Natural killer cell treated with Interleukin-12 subunit alpha and Interleukin-12 subunit beta and Interleukin-15 and Interleukin-18, amount 100 ng/mL, for 72 hours (primary cell): ENCODE measurements around the gene IL4I1. TPM values are rescaled to one million over a fixed set of nuclear protein-coding genes. Genes with fewer than 3 reads are reported as not detected.

ENCODE experiments used
- ATAC-seq, 2 donors: fragments of 150-1000 bp; cut with Tn5 transposase in 1 of 2; sonication (Bioruptor Pico), chemical (Tn5 transposase) in 1 of 2; 2 replicates each; pipeline ENCODE4 v1.10.0; 2021
- DNase-seq: peaks from one replicate; pipeline ENCODE4 v3.0.0; 2022; ENCODE audit warnings: low spot score
- H3K27ac Mint-ChIP-seq, 2 donors: 1 replicate in 1 of 2; 2 replicates in 1 of 2; pipeline ENCODE4 v1.8.0; 2022; ENCODE audit warnings: mixed read lengths in 2 of 2, mild to moderate bottlenecking in 1 of 2, moderate library complexity in 1 of 2
- H3K27me3 Mint-ChIP-seq, 2 donors: 1 replicate in 1 of 2; 2 replicates in 1 of 2; pipeline ENCODE4 v1.8.0; 2022; ENCODE audit warnings: mixed read lengths in 2 of 2
- H3K36me3 Mint-ChIP-seq: one replicate; pipeline ENCODE4 v1.8.0; 2022; ENCODE audit warnings: mixed read lengths
- H3K4me1 Mint-ChIP-seq, 2 donors: 1 replicate in 1 of 2; 2 replicates in 1 of 2; pipeline ENCODE4 v1.8.0; 2022; ENCODE audit warnings: low read depth in 2 of 2, mixed read lengths in 2 of 2, mild to moderate bottlenecking in 1 of 2
- H3K4me3 Mint-ChIP-seq: one replicate; pipeline ENCODE4 v1.8.0; 2022; ENCODE audit warnings: mixed read lengths
- H3K9me3 Mint-ChIP-seq: 2 replicates; pipeline ENCODE4 v1.8.0; 2022; ENCODE audit warnings: mixed read lengths
- total RNA-seq, 2 donors: library from RNA; stranded (reverse); gene quantifications; one replicate each; pipeline ENCODE4 v1.2.3, GENCODE V29; 2022

The IL4I1 gene
- total RNA-seq, 2 donors from 2014 or later: 2.4 to 15.1 TPM

GRCh38 chr19:49855676-49856573, 40.8 kb downstream of the IL4I1 start:
- Mint-ChIP-seq H3K4me3 (no peak overlapping the region), H3K27me3 (no peaks in the 10 kb centered on the region), H3K36me3 (no peaks in the 10 kb centered on the region), H3K9me3 (no peaks in the 10 kb centered on the region), H3K4me1 (peaks cover 9% of the 10 kb centered on the region in 2 donors), H3K27ac (peak overlapping the region in 1 of 2 donors; percentile 57)
- no peak for DNase-seq
- ATAC-seq: no peak

GRCh38 chr19:49855277-49855675, 41.4 kb downstream of the IL4I1 start:
- Mint-ChIP-seq H3K9me3 (no peaks in the 10 kb centered on the region), H3K36me3 (no peaks in the 10 kb centered on the region), H3K27me3 (no peaks in the 10 kb centered on the region), H3K4me3 (no peak overlapping the region), H3K4me1 (peaks cover 9 to 11% of the 10 kb centered on the region in 2 donors), H3K27ac (peak overlapping the region in 1 of 2 donors; percentile 57)
- ATAC-seq (no peak), DNase-seq (no peak)

GRCh38 chr19:49854378-49855263, 42.1 kb downstream of the IL4I1 start:
- peaks cover 15 to 17% of the 10 kb centered on the region in 2 donors for H3K4me1 Mint-ChIP-seq
- H3K36me3 Mint-ChIP-seq: no peaks in the 10 kb centered on the region
- H3K4me3 Mint-ChIP-seq: no peak overlapping the region
- no peak for DNase-seq
- no peak for ATAC-seq
- H3K27me3 Mint-ChIP-seq: no peaks in the 10 kb centered on the region
- H3K9me3 Mint-ChIP-seq: no peaks in the 10 kb centered on the region
- no peak overlapping the region for H3K27ac Mint-ChIP-seq

GRCh38 chr19:49853852-49854377, 42.8 kb downstream of the IL4I1 start:
- DNase-seq: no peak
- Mint-ChIP-seq H3K27me3 (no peaks in the 10 kb centered on the region), H3K9me3 (peaks cover 3% of the 10 kb centered on the region)

GRCh38 chr19:49852631-49853126, 44.0 kb downstream of the IL4I1 start:
- peak overlapping the region; percentile 60 to 75 for H3K27ac Mint-ChIP-seq
- H3K4me3 Mint-ChIP-seq: peak overlapping the region; percentile 87
- DNase-seq: no peak
- no peaks in the 10 kb centered on the region for H3K27me3 Mint-ChIP-seq
- peaks cover 6% of the 10 kb centered on the region for H3K36me3 Mint-ChIP-seq
- no peak for ATAC-seq
- H3K4me1 Mint-ChIP-seq: peaks cover 30 to 33% of the 10 kb centered on the region in 2 donors
- peaks cover 3% of the 10 kb centered on the region for H3K9me3 Mint-ChIP-seq

More at GRCh38 chr19:49853852-49854377, 42.8 kb downstream of the IL4I1 start:
- no peak for ATAC-seq
- peaks cover 4% of the 10 kb centered on the region for H3K36me3 Mint-ChIP-seq
- peak overlapping the region in 1 of 2 donors; percentile 53 for H3K27ac Mint-ChIP-seq
- H3K4me1 Mint-ChIP-seq: peaks cover 19 to 22% of the 10 kb centered on the region in 2 donors
- H3K4me3 Mint-ChIP-seq: peak overlapping the region; percentile 21

- peaks cover 6% of the 10 kb centered on the region for H3K36me3 Mint-ChIP-seq
- no peaks in the 10 kb centered on the region for H3K27me3 Mint-ChIP-seq
- DNase-seq (no peak), ATAC-seq (peak in 1 of 2 donors; percentile 3)
- peaks cover 32 to 33% of the 10 kb centered on the region in 2 donors for H3K4me1 Mint-ChIP-seq
- peak overlapping the region; percentile 60 to 75 for H3K27ac Mint-ChIP-seq
- peaks cover 3% of the 10 kb centered on the region for H3K9me3 Mint-ChIP-seq
- H3K4me3 Mint-ChIP-seq: peak overlapping the region; percentile 87
Observed at GRCh38 chr19:49851456-49852259, 45.0 kb downstream of the IL4I1 start.

GRCh38 chr19:49850487-49851342, 46.0 kb downstream of the IL4I1 start, which contains the start of gene PTOV1:
PTOV1 (plus strand) TSS chr19:49851159.
- peaks cover 6% of the 10 kb centered on the region for H3K36me3 Mint-ChIP-seq
- peaks cover 3% of the 10 kb centered on the region for H3K9me3 Mint-ChIP-seq
- H3K4me3 Mint-ChIP-seq: peak within 1 kb of the TSS; percentile 91
- H3K27ac Mint-ChIP-seq: peak within 1 kb of the TSS; percentile 75 to 81
- H3K4me1 Mint-ChIP-seq: peaks cover 32 to 33% of the 10 kb centered on the region in 2 donors
- ATAC-seq (peak; percentile 92 to 96), DNase-seq (peak; percentile 91)
- H3K27me3 Mint-ChIP-seq: no peaks in the 10 kb centered on the region

- peaks cover 32 to 33% of the 10 kb centered on the region in 2 donors for H3K4me1 Mint-ChIP-seq
- no peak for DNase-seq
- peaks cover 3% of the 10 kb centered on the region for H3K9me3 Mint-ChIP-seq
- peak overlapping the region; percentile 75 to 81 for H3K27ac Mint-ChIP-seq
- H3K4me3 Mint-ChIP-seq: peak overlapping the region; percentile 91
- peaks cover 6% of the 10 kb centered on the region for H3K36me3 Mint-ChIP-seq
- H3K27me3 Mint-ChIP-seq: no peaks in the 10 kb centered on the region
- ATAC-seq: no peak
Observed at GRCh38 chr19:49850221-49850486, 46.5 kb downstream of the IL4I1 start.

- peak overlapping the region; percentile 91 for H3K4me3 Mint-ChIP-seq
- H3K27ac Mint-ChIP-seq: peak overlapping the region; percentile 75 to 81
Observed at GRCh38 chr19:49849433-49850220, 47.1 kb downstream of the IL4I1 start.

GRCh38 chr19:49848938-49849337, 47.7 kb downstream of the IL4I1 start:
- peaks cover 3% of the 10 kb centered on the region for H3K9me3 Mint-ChIP-seq
- peak overlapping the region; percentile 9 to 64 for H3K27ac Mint-ChIP-seq
- ATAC-seq (peak in 1 of 2 donors; percentile 2), DNase-seq (no peak)
- peak overlapping the region; percentile 79 for H3K4me3 Mint-ChIP-seq
- peaks cover 6% of the 10 kb centered on the region for H3K36me3 Mint-ChIP-seq
- peaks cover 32 to 33% of the 10 kb centered on the region in 2 donors for H3K4me1 Mint-ChIP-seq
- no peaks in the 10 kb centered on the region for H3K27me3 Mint-ChIP-seq

More at GRCh38 chr19:49849433-49850220, 47.1 kb downstream of the IL4I1 start:
- no peak for ATAC-seq
- peaks cover 32 to 33% of the 10 kb centered on the region in 2 donors for H3K4me1 Mint-ChIP-seq
- H3K36me3 Mint-ChIP-seq: peaks cover 6% of the 10 kb centered on the region
- peaks cover 3% of the 10 kb centered on the region for H3K9me3 Mint-ChIP-seq
- no peak for DNase-seq
- no peaks in the 10 kb centered on the region for H3K27me3 Mint-ChIP-seq

- peak overlapping the region; percentile 9 to 64 for H3K27ac Mint-ChIP-seq
- H3K27me3 Mint-ChIP-seq: no peaks in the 10 kb centered on the region
- ATAC-seq: no peak
- peaks cover 32 to 33% of the 10 kb centered on the region in 2 donors for H3K4me1 Mint-ChIP-seq
- DNase-seq: no peak
- peak overlapping the region; percentile 28 for H3K4me3 Mint-ChIP-seq
- H3K36me3 Mint-ChIP-seq: peaks cover 6% of the 10 kb centered on the region
- H3K9me3 Mint-ChIP-seq: peaks cover 3% of the 10 kb centered on the region
Observed at GRCh38 chr19:49847731-49848696, 48.7 kb downstream of the IL4I1 start.
